Left ventricle myocardium superior (tissue), 1 donor: ENCODE results near the gene ATXN7L3. TPM values are rescaled to one million over a fixed set of nuclear protein-coding genes. Genes with fewer than 3 reads are reported as not detected.
A peak's percentile ranks its signal among the peaks of the same experiment; 100 is the strongest.

Experiments
- ATAC-seq: fragments of 200-7000 bp; cut with Tn5 transposase; one replicate; pipeline ENCODE4 v1.9.1; 2020; ENCODE audit warnings: mild to moderate bottlenecking, moderate library complexity
- DNase-seq: peaks from one replicate; pipeline ENCODE4 v3.0.0-alpha.2; 2020
- intact Hi-C: fragments of 100-400 bp; cut with micrococcal nuclease; formaldehyde crosslinking; loops from one replicate; pipeline ENCODE4 v1.11.0; 2022
- total RNA-seq: library from RNA; stranded (reverse); fragmentation: NEBNext Ultra II Directional; extraction: Animal tissue kit (Norgen Biotek cat#: 25700); gene quantifications from one replicate; pipeline ENCODE4 v1.2.1, GENCODE V29; 2021
- donor health status: DM: no; HTN: yes; CAD: no; lungs with severe emphysema.

Gene ATXN7L3
- total RNA-seq, 1 donor from 2014 or later: 36.0 TPM

- intact Hi-C loops: no loop called here
- ATAC-seq: peak; percentile 95
Measured at GRCh38 chr17:44186307-44187130, 13.2 kb downstream of the ATXN7L3 start, which contains the start of gene TMUB2. Gene TMUB2 (plus strand): TSS chr17:44186972. CDS start chr17:44187709, 737 bp downstream.

GRCh38 chr17:44184212-44184810 lies 15.4 kb downstream of the ATXN7L3 start:
- no peak for DNase-seq

More at GRCh38 chr17:44186307-44187130, 13.2 kb downstream of the ATXN7L3 start, which contains the start of gene TMUB2:
- DNase-seq: peak; percentile 99

GRCh38 chr17:44183024-44183423 lies 16.7 kb downstream of the ATXN7L3 start:
- intact Hi-C loops: no loop called here
- DNase-seq: no peak
- ATAC-seq: no peak

More at GRCh38 chr17:44184212-44184810, 15.4 kb downstream of the ATXN7L3 start:
- intact Hi-C loops: no loop called here
- ATAC-seq: no peak

- intact Hi-C loops: no loop called here
- DNase-seq (no peak), ATAC-seq (no peak)
Measured at GRCh38 chr17:44178133-44178532, 21.6 kb downstream of the ATXN7L3 start.

GRCh38 chr17:44177640-44178039 lies 22.0 kb downstream of the ATXN7L3 start:
- ATAC-seq: no peak
- DNase-seq: no peak
- intact Hi-C loops: no loop called here

- peak; percentile 10 for ATAC-seq
- intact Hi-C loops: no loop called here
- no peak for DNase-seq
Measured at GRCh38 chr17:44176671-44177501, 22.8 kb downstream of the ATXN7L3 start.

GRCh38 chr17:44176257-44176656 lies 23.4 kb downstream of the ATXN7L3 start:
- intact Hi-C loops: no loop called here
- DNase-seq: no peak
- no peak for ATAC-seq

GRCh38 chr17:44174427-44174826 lies 25.3 kb downstream of the ATXN7L3 start:
- ATAC-seq (no peak), DNase-seq (no peak)
- intact Hi-C loops: no loop called here

GRCh38 chr17:44171931-44172455 lies 27.7 kb downstream of the ATXN7L3 start:
- intact Hi-C loops: no loop called here
- ATAC-seq: no peak
- no peak for DNase-seq

- peak; percentile 83 for ATAC-seq
- peak; percentile 75 for DNase-seq
- intact Hi-C loops: no loop called here
Measured at GRCh38 chr17:44170499-44171201, 29.0 kb downstream of the ATXN7L3 start, which contains the start of gene ASB16. Gene ASB16 (plus strand): TSS chr17:44170704. CDS start chr17:44170790, 86 bp downstream.

GRCh38 chr17:44170135-44170498 lies 29.6 kb downstream of the ATXN7L3 start:
- peak; percentile 9 for ATAC-seq
- intact Hi-C loops: no loop called here

GRCh38 chr17:44167181-44167861 lies 32.4 kb downstream of the ATXN7L3 start:
- ATAC-seq: peak; percentile 10
- intact Hi-C loops: no loop called here
- DNase-seq: no peak

More at GRCh38 chr17:44170135-44170498, 29.6 kb downstream of the ATXN7L3 start:
- DNase-seq: no peak

- intact Hi-C loops: no loop called here
- no peak for DNase-seq
- no peak for ATAC-seq
Measured at GRCh38 chr17:44164476-44164875, 35.2 kb downstream of the ATXN7L3 start.

- DNase-seq: no peak
- no peak for ATAC-seq
- intact Hi-C loops: no loop called here
Measured at GRCh38 chr17:44159519-44160210, 40.0 kb downstream of the ATXN7L3 start.

- DNase-seq: no peak
- intact Hi-C loops: no loop called here
- no peak for ATAC-seq
Measured at GRCh38 chr17:44155488-44155887, 44.2 kb downstream of the ATXN7L3 start.

GRCh38 chr17:44152875-44153274 lies 46.8 kb downstream of the ATXN7L3 start:
- intact Hi-C loops: no loop called here
- ATAC-seq (no peak), DNase-seq (no peak)

GRCh38 chr17:44149750-44150329 lies 49.8 kb downstream of the ATXN7L3 start:
- DNase-seq (no peak), ATAC-seq (no peak)
- intact Hi-C loops: no loop called here
